Measurements from ENCODE around the gene GET3. TPM values are rescaled to one million over a fixed set of nuclear protein-coding genes. Genes with fewer than 3 reads are reported as not detected.
A peak's percentile ranks its signal among the peaks of the same experiment; 100 is the strongest.

GET3 gene
- polyA plus RNA-seq, 1 donor: 74.0 TPM

- no peak for DNase-seq
Observed at GRCh38 chr19:12778905-12779161, 41.5 kb downstream of the GET3 start.

- DNase-seq: no peak
Observed at GRCh38 chr19:12779162-12779993, 42.1 kb downstream of the GET3 start.

DNA sequence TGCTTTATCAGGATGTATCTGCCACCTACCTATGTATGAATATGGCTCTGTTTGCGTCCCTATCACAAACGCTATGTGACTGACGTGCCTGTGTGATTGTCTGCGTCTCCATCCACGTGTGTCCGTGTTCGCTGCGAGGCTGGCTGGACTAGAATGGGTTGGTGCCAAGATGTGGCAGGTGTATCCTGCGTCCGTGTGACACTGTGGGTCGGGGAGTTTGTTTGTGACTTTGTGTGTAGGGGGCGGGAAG lies 44.8 kb downstream of the GET3 start:
- DNase-seq: no peak

- no peak for DNase-seq
Observed at GRCh38 chr19:12782424-12783290, 45.4 kb downstream of the GET3 start.

DNA sequence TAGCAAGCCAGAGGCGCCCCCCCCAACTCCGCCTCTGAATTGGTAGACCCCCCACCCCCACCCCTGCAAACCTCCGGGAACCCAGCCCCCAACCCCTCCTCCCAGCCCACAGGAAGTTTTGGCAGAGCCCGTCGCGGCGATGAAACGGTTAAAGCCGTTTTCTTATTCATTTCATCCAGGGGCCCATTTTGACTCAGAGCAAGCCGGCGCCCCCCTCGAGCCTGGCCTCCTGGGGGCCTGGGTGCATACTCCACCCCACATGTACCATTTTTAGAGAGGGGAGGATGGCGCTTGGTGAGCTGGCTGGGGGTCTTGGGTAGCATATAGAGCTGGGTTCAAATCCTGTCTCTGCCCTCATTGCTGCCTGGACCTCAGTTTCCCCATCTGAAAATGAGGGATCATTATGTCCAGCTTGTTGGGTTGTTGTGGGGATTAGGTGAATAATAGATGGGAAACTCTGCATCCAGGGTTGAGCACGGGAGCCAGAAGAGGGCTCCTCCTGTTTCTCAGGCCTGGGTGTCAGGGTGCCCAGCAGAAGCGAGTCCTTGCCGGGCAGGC lies 46.1 kb downstream of the GET3 start:
- DNase-seq: no peak

- DNase-seq: no peak
Observed at GRCh38 chr19:12783849-12784393, 46.6 kb downstream of the GET3 start.

DNA sequence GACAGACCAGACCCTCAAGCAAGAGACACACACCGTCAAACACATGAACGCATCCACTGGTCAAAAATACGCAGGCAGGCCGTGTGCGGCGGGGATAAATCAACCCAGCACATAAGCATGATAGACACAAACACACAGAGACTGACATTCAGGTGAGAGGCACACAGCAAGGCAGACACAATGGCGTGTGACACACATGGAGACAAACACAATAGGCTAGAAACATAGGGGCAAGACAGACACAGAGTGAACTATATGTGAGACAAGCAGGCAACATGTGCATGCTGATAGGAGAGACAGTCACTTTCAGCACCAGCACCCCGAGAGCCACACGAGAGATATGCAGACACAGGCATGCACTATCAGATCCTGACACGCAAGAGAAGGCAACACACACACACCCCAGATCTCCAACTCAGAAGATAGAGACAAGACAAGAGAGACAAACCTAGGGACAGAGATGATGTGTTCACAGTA lies 47.1 kb downstream of the GET3 start:
- DNase-seq: no peak

DNA sequence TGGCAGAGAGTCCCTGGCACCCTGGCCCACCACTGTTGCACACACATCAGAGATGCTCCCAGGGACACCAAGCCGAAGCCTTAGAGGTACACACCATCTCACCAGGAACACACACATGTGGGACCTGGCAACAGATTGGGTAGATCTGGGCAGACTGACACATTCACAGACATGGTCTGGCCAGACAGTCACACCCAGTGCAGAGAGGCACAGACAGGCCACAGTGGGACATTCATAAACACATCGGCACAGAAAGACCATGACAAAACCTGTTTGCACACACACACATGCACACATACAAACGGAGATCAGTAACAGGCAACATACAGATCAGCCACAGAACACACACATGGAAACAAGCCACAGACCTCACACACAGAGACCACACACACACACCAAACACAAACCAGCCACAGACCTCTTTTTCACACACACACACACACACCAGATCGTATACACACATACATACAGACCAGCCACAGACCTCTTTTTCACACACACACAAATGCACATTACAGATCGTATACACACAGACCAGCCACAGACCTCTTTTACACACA lies 47.7 kb downstream of the GET3 start:
- no peak for DNase-seq

DNA sequence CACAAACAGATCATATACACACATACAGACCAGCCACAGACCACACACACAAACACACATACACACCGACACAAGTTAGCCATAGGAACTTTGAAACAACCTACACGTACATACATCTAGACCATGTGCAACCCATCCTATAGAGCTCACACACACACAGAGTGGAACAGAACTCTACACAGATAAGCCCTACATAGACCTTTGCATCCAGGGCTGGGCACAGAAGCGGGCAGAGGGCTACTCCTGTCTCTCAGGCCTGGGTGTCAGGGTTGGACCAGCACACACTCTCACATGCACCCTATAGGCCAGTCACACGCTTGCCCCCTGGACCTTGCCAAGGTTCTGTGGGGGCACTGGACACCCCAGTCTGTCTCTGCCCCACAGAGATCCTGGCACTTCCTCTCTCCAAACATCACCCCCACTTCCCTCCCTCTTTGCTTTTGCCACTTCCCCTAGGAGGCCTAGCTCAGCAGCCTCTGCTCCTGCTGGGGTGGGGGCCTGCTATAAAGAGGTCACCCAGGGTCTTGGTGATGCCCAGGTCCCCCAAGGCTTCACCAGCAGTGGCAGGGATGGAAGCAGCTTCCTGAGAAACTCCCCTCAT lies 48.2 kb downstream of the GET3 start:
- no peak for DNase-seq

- DNase-seq: no peak
Observed at GRCh38 chr19:12786141-12786870, 49.0 kb downstream of the GET3 start.

DNA sequence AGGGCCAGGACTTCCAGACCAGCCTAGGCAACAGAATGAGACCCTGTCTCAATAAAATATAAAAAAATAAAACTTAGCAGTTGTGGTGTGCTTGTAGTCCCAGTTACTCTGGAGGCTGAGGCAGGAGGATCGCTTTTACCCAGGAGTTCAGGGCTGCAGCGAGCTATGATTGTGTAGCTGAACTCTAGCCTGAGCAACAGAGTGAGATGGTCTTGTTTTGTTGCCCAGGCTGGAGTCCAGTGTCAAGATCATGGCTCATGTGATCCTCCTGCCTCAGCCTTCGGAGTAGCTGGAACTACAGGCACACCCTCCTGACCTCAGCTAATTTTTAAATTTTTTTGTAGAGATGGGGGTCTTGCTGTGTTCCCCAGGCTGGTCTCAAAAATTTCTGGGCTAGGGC lies 49.7 kb downstream of the GET3 start:
- DNase-seq: no peak

DNA sequence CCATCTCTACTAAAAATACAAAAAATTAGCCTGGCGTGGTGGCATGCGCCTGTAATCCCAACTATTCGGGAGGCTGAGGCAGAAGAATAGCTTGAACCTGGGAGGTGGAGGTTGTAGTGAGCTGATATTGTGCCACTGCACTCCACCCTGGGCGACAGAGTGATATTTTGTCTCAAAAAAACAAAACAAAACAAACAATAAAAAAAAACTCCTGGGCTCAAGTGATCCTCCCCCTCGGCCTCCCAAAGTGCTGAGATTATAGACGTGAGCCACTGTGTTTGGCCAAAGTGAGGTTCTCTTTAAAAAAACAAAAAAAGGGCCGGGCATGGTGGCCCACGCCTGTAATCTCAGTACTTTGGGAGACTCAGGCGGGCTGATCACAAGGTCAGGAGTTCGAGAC lies 50.2 kb downstream of the GET3 start:
- no peak for DNase-seq

- DNase-seq: no peak
Observed at GRCh38 chr19:12788042-12788681, 50.9 kb downstream of the GET3 start.

GRCh38 chr19:12788682-12789097 lies 51.4 kb downstream of the GET3 start:
- DNase-seq: no peak

- DNase-seq: no peak
Observed at GRCh38 chr19:12789098-12789903, 52.0 kb downstream of the GET3 start.

- peak; percentile 94 for DNase-seq
Observed at GRCh38 chr19:12789904-12790619, 52.8 kb downstream of the GET3 start.

DNA sequence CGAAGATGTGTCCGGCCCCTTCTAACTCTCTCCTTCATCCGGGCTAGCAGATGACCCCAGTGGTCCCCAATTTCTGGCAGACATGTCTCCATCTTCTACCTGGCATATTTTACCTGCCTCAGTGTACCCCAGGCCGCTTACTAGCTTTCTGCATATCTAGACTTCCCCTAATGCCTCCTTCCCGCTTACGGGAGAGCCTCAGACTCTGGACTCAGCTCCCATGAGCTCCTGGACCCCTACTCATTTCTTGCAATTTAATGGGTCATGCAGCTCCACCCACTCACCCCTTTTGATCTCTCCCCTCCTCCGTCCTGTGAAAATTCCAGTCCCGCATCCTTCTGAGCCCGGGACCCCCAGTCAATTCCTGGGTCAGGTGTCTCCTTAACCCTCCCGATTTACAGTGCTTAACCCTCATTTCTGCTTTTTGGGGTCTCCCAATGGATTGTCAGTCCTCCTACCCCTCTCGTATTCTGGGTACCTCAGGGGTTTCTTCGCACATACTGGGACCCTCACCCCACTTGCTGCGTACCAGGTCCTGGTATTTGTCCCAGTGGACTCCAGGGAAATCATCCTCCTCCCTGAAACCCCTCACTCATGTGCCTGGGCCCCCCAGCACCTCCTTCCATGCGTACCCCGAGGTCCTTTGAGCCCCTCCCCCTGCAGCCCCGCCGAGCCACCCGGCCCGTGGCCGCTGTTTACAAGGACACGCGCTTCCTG lies 53.5 kb downstream of the GET3 start:
- no peak for DNase-seq

DNA sequence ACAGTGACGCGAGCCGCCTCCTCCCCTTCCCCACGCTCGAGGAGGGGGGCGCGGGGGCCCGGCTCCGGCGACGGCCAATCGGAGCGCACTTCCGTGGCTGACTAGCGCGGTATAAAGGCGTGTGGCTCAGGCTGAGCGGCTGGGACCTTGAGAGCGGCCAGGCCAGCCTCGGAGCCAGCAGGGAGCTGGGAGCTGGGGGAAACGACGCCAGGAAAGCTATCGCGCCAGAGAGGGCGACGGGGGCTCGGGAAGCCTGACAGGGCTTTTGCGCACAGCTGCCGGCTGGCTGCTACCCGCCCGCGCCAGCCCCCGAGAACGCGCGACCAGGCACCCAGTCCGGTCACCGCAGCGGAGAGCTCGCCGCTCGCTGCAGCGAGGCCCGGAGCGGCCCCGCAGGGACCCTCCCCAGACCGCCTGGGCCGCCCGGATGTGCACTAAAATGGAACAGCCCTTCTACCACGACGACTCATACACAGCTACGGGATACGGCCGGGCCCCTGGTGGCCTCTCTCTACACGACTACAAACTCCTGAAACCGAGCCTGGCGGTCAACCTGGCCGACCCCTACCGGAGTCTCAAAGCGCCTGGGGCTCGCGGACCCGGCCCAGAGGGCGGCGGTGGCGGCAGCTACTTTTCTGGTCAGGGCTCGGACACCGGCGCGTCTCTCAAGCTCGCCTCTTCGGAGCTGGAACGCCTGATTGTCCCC lies 54.2 kb downstream of the GET3 start, which contains the start of gene JUNB:
Gene JUNB (plus strand): TSS at position 142 of the 706 bp plus-strand sequence. CDS start 286 bp downstream, at position 428.
- DNase-seq: peak; percentile 92
